Epithelial cell of proximal tubule (primary cell): Measurements from ENCODE around the gene RAP1GDS1. TPM values are rescaled to one million over a fixed set of nuclear protein-coding genes. Genes with fewer than 3 reads are reported as not detected.

ENCODE experiments used
- DNase-seq: peaks from one replicate; pipeline ENCODE4 v3.0.0-alpha.2; 2011; ENCODE audit warnings: low read depth
- H3K4me3 ChIP-seq: 2 replicates; pipeline ENCODE4 v1.5.1; 2011; ENCODE audit warnings: low read depth, mild to moderate bottlenecking, low read length
- total RNA-seq: library from RNA; depleted of rRNA; stranded (reverse); fragments of >200 nt; gene quantifications from 2 replicates; pipeline ENCODE4 v1.2.3, GENCODE V29; 2015
- TF ChIP-seq, protein P1 (sequence below): conservative IDR thresholded peaks from 2 replicates; pipeline ENCODE4 v1.5.1; 2012; ENCODE audit warnings: low read depth, mild to moderate bottlenecking, low read length

RAP1GDS1 gene
- total RNA-seq: 32.4 and 44.5 TPM in 2 replicates

DNA sequence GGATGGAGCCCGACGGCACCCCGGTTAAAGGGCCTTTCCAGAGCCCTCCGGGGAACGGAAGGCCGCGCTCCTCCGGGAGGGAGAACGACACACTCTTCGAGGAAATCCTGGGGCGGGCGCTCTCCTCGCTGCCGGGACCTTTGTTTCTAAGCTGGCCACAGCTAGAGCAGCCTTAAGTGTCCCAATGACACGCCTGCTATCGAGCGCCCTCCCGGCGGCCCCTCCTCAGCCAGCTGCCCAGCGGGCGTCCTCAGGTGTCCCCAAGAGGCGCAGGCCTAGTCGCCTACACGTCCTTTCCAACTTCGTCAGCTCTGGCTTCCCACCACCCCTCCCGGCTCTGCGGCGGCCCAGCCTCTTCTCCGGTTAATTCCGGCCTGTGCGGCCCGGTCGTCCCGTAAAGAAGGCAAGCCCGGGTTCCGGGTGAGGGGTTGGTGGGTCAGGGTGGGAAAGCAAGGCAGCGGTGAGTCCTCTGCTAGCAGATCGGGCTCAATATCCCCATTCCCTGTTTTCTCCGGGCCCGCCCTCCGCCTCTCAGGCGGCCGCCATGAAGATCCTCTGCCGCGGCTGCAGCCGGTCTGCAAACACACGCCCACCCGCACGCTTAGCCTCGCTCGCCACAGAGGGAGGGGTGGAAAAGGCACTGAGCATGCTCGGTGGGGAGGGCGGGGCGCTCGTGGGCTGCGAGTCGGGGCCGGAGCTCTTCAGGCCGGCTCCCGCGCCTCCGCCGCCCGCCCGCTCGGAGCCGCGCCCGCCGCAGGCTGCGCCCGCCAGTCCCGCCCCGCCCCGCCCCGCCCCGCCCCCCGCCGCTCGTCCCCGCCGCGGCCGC, at the start of gene RAP1GDS1:
TSS of gene RAP1GDS1 (plus strand) at position 806 of the 826 bp plus-strand sequence. CDS start 182 bp downstream, outside the sequence.
- H3K4me3 ChIP-seq: peak within 1 kb of the TSS; percentile 87
- TF ChIP-seq, protein P1, sequence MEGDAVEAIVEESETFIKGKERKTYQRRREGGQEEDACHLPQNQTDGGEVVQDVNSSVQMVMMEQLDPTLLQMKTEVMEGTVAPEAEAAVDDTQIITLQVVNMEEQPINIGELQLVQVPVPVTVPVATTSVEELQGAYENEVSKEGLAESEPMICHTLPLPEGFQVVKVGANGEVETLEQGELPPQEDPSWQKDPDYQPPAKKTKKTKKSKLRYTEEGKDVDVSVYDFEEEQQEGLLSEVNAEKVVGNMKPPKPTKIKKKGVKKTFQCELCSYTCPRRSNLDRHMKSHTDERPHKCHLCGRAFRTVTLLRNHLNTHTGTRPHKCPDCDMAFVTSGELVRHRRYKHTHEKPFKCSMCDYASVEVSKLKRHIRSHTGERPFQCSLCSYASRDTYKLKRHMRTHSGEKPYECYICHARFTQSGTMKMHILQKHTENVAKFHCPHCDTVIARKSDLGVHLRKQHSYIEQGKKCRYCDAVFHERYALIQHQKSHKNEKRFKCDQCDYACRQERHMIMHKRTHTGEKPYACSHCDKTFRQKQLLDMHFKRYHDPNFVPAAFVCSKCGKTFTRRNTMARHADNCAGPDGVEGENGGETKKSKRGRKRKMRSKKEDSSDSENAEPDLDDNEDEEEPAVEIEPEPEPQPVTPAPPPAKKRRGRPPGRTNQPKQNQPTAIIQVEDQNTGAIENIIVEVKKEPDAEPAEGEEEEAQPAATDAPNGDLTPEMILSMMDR: no peak
- DNase-seq: no peak

- DNase-seq: no peak
- TF ChIP-seq, protein P1: no peak
- H3K4me3 ChIP-seq: no peak overlapping the region
Observed at GRCh38 chr4:98222306-98222705, 38.9 kb upstream of the RAP1GDS1 start.

GRCh38 chr4:98226396-98226795, 34.8 kb upstream of the RAP1GDS1 start:
- TF ChIP-seq, protein P1: no peak
- DNase-seq: no peak
- no peak overlapping the region for H3K4me3 ChIP-seq

GRCh38 chr4:98230961-98231360, 30.2 kb upstream of the RAP1GDS1 start:
- TF ChIP-seq, protein P1: no peak
- H3K4me3 ChIP-seq: no peak overlapping the region
- no peak for DNase-seq

DNA sequence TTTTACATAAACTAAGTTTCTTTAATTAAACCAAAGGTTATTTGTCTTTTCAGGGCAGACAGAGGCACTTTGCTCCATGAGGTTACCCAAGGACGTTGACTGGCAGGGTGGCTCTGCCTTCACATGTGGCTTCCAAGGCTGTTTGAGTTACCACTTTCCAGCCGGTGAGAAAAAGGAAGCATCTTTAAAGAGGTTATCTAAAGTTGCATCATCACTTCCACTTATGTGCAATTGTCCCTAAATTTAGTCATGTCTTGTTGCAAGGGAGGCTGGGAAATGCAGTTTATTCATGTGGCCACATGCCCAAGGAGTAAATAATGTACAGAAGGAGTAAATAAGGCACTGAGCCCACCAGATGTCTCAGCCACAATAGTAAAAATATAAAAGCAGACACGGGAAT, 29.0 kb upstream of the RAP1GDS1 start:
- DNase-seq: no peak
- TF ChIP-seq, protein P1: no peak

GRCh38 chr4:98237204-98237603, 24.0 kb upstream of the RAP1GDS1 start:
- TF ChIP-seq, protein P1: no peak
- no peak overlapping the region for H3K4me3 ChIP-seq
- DNase-seq: no peak

More for the DNA sequence above, 29.0 kb upstream of the RAP1GDS1 start:
- H3K4me3 ChIP-seq: no peak overlapping the region

GRCh38 chr4:98242063-98242462, 19.1 kb upstream of the RAP1GDS1 start:
- TF ChIP-seq, protein P1: no peak
- no peak overlapping the region for H3K4me3 ChIP-seq
- DNase-seq: no peak
